ENCODE measurements around the gene PRKG1. TPM values are rescaled to one million over a fixed set of nuclear protein-coding genes. Genes with fewer than 3 reads are reported as not detected.

PRKG1 gene
- total and polyA plus RNA-seq, 2 donors (not counting 1 experiment from before 2014, with no cell fraction given), result not detected

DNA sequence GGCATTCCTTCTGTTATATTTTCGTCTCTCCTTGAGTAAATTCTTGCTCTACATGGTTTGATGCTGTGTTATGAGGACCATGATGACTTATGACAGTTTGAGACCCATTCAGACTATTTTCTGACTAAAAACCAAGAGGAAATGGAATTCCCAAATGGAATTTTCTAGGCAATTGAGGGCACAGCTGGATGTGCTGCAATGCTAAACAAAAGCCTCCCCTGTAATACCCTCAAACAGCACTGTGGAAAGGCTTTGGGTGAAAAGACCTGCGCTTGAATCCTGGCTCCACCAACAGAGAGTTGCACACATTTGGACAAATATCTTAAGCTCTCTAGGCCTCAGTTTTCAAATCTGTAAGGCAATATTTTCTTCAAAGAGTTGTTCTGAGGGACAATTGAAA is 129.1 kb downstream of the PRKG1 start:
- Mint-ChIP-seq H3K27ac (no peak overlapping the region), H3K9me3 (ENCODE audit: insufficient read depth) (no peaks in the 10 kb centered on the region), H3K4me1 (no peaks in the 10 kb centered on the region), H3K4me3 (no peak overlapping the region), H3K27me3 (no peaks in the 10 kb centered on the region)
- TF ChIP-seq CTCF (IDR thresholded peaks at IDR 0.05) (no peak), EZH2 (IDR thresholded peaks at IDR 0.05; ENCODE audit: borderline replicate concordance, insufficient read depth, low read depth, low read length, poor library complexity, severe bottlenecking) (no peak)
- intact Hi-C loops (cut with micrococcal nuclease), result no loop called here
- no peak for ATAC-seq (ENCODE audit: low read depth)
- CTCF ChIA-PET, result no interaction called here
- no peaks in the 10 kb centered on the region for H3K4me1 ChIP-seq (ENCODE audit: control insufficient read depth in 2 of 2, insufficient read depth in 2 of 2, low read length in 2 of 2)
- no peak for DNase-seq
- no peaks in the 10 kb centered on the region for H3K36me3 ChIP-seq (replicated peaks in 1 of 2; ENCODE audit: control extremely low read depth in 1 of 2, control insufficient read depth in 1 of 2, extremely low read depth in 1 of 2, insufficient read depth in 2 of 2, low read length in 1 of 2)
- POLR2A ChIA-PET, result no interaction called here
- no peak overlapping the region for H2AFZ ChIP-seq (ENCODE audit: insufficient read depth, low read depth, low read length, poor library complexity, severe bottlenecking)
- no peak overlapping the region for H3K27ac ChIP-seq (ENCODE audit: low read length in 2 of 2)
- WGBS (ENCODE audit: insufficient coverage), result no CpG with 5 or more reads among the region's 2 CpGs
- H3K4me3 ChIP-seq (ENCODE audit: control extremely low read depth in 1 of 5, extremely low read depth in 1 of 5, insufficient read depth in 1 of 5, low read depth in 2 of 5, low read length in 4 of 5), result no peak overlapping the region
- H3K79me2 ChIP-seq (ENCODE audit: control insufficient read depth, insufficient read depth, low read length), result no peaks in the 10 kb centered on the region
- H4K20me1 ChIP-seq (ENCODE audit: control insufficient read depth, insufficient read depth, low read length, poor library complexity, severe bottlenecking), result no peaks in the 10 kb centered on the region
- H3K9me3 ChIP-seq (ENCODE audit: control extremely low read depth in 1 of 3, control insufficient read depth in 2 of 3, insufficient read depth in 1 of 3, low read length in 2 of 3), result peaks cover 0 to 2% (median 0%) of the 10 kb centered on the region in 3 donors
- no peak overlapping the region for H3K9ac ChIP-seq (ENCODE audit: low read length)
- H3K4me2 ChIP-seq (replicated peaks; ENCODE audit: low read depth, low read length, poor library complexity, severe bottlenecking), result no peak overlapping the region
- H3K27me3 ChIP-seq (replicated peaks in 1 of 4; ENCODE audit: control extremely low read depth in 1 of 4, control insufficient read depth in 3 of 4, insufficient read depth in 4 of 4, low read length in 3 of 4), result no peaks in the 10 kb centered on the region

- Histone ChIP-seq H3K27me3 (replicated peaks in 1 of 4; ENCODE audit: control extremely low read depth in 1 of 4, control insufficient read depth in 3 of 4, insufficient read depth in 4 of 4, low read length in 3 of 4) (peaks cover 0 to 2% (median 0%) of the 10 kb centered on the region in 4 experiments), H3K79me2 (ENCODE audit: control insufficient read depth, insufficient read depth, low read length) (no peaks in the 10 kb centered on the region), H3K9ac (ENCODE audit: low read length) (no peak overlapping the region), H2AFZ (ENCODE audit: insufficient read depth, low read depth, low read length, poor library complexity, severe bottlenecking) (no peak overlapping the region), H3K9me3 (ENCODE audit: control extremely low read depth in 1 of 3, control insufficient read depth in 2 of 3, insufficient read depth in 1 of 3, low read length in 2 of 3) (peaks cover 0 to 2% (median 0%) of the 10 kb centered on the region in 3 donors), H3K4me1 (ENCODE audit: control insufficient read depth in 2 of 2, insufficient read depth in 2 of 2, low read length in 2 of 2) (no peaks in the 10 kb centered on the region), H3K36me3 (replicated peaks in 1 of 2; ENCODE audit: control extremely low read depth in 1 of 2, control insufficient read depth in 1 of 2, extremely low read depth in 1 of 2, insufficient read depth in 2 of 2, low read length in 1 of 2) (no peaks in the 10 kb centered on the region), H3K27ac (ENCODE audit: low read length in 2 of 2) (no peak overlapping the region), H4K20me1 (ENCODE audit: control insufficient read depth, insufficient read depth, low read length, poor library complexity, severe bottlenecking) (no peaks in the 10 kb centered on the region), H3K4me3 (ENCODE audit: control extremely low read depth in 1 of 5, extremely low read depth in 1 of 5, insufficient read depth in 1 of 5, low read depth in 2 of 5, low read length in 4 of 5) (no peak overlapping the region), H3K4me2 (replicated peaks; ENCODE audit: low read depth, low read length, poor library complexity, severe bottlenecking) (no peak overlapping the region)
- no peak overlapping the region for H3K27ac Mint-ChIP-seq
- DNase-seq (no peak), ATAC-seq (ENCODE audit: low read depth) (no peak)
- no peak overlapping the region for H3K4me3 Mint-ChIP-seq
- POLR2A ChIA-PET, result no interaction called here
- H3K27me3 Mint-ChIP-seq, result no peaks in the 10 kb centered on the region
- no peaks in the 10 kb centered on the region for H3K4me1 Mint-ChIP-seq
- H3K9me3 Mint-ChIP-seq (ENCODE audit: insufficient read depth), result no peaks in the 10 kb centered on the region
- no peak for TF ChIP-seq EZH2 (IDR thresholded peaks at IDR 0.05; ENCODE audit: borderline replicate concordance, insufficient read depth, low read depth, low read length, poor library complexity, severe bottlenecking)
- TF ChIP-seq CTCF (IDR thresholded peaks at IDR 0.05), result no peak
- intact Hi-C loops (cut with micrococcal nuclease), result no loop called here
- CTCF ChIA-PET, result no interaction called here
- WGBS (ENCODE audit: insufficient coverage), result no CpG with 5 or more reads among the region's 2 CpGs
Observed at GRCh38 chr10:51204066-51204465, 129.8 kb downstream of the PRKG1 start.

Data from B cell (primary cell).